Thoracic aorta (tissue), 2 donors: Measurements from ENCODE around the gene TUT1. TPM values are rescaled to one million over a fixed set of nuclear protein-coding genes. Genes with fewer than 3 reads are reported as not detected.

ENCODE experiments used
- ATAC-seq: fragments of 150-250 bp; one replicate; pipeline ENCODE4 v1.8.0; 2017; ENCODE audit warnings: low read depth; ENCODE audit not compliant: insufficient number of reproducible peaks, low FRiP score
- DNase-seq: peaks from one replicate; pipeline ENCODE4 v3.0.0-alpha.2; 2020; ENCODE audit warnings: low spot score
- H3K27ac ChIP-seq, 2 donors: fragments of 200-600 bp; sonication (generic); 1 replicate in 1 of 2; 2 replicates in 1 of 2; pipeline ENCODE4 v1.5.1; 2016; ENCODE audit warnings: mild to moderate bottlenecking in 2 of 2, moderate library complexity in 2 of 2
- H3K27me3 ChIP-seq: fragments of 200-600 bp; sonication (generic); replicated peaks from 2 replicates; pipeline ENCODE4 v1.6.0; 2016; ENCODE audit warnings: mild to moderate bottlenecking; ENCODE audit not compliant: insufficient read depth
- H3K36me3 ChIP-seq: fragments of 200-600 bp; sonication (generic); one replicate; pipeline ENCODE4 v1.5.1; 2016
- H3K4me1 ChIP-seq, 2 donors: fragments of 200-600 bp; sonication (generic); 1 replicate in 1 of 2; 2 replicates in 1 of 2; pipeline versions ENCODE4 v1.5.1 to v1.6.0; 2016; ENCODE audit warnings: low read depth in 2 of 2, mild to moderate bottlenecking in 1 of 2; ENCODE audit not compliant: control insufficient read depth in 1 of 2
- H3K4me3 ChIP-seq: fragments of 200-600 bp; sonication (generic); 2 replicates; pipeline ENCODE4 v1.5.1; 2016; ENCODE audit warnings: mild to moderate bottlenecking
- H3K9me3 ChIP-seq: fragments of 200-600 bp; sonication (generic); 2 replicates; pipeline ENCODE4 v1.5.1; 2016
- total RNA-seq, 2 donors: library from RNA; depleted of rRNA; stranded (reverse); fragments of >200 nt; gene quantifications; one replicate each; pipeline versions ENCODE4 v1.1.0 to v1.2.3, GENCODE V29; 2016
- TF ChIP-seq, protein P1 (sequence below): fragments of 200-600 bp; sonication (generic); IDR thresholded peaks from one replicate; pipeline ENCODE4 v1.5.1; 2019; ENCODE audit warnings: antibody characterized with exemption

TUT1 gene
- total RNA-seq, 2 donors from 2014 or later: 9.5 to 12.5 TPM

- H3K4me1 ChIP-seq: peaks cover 65 to 75% of the 10 kb centered on the region in 2 donors
- H3K9me3 ChIP-seq: no peaks in the 10 kb centered on the region
- H3K4me3 ChIP-seq: peak overlapping the region; percentile 57
- ATAC-seq: peak; percentile 58
- peaks cover 12% of the 10 kb centered on the region for H3K36me3 ChIP-seq
- peak overlapping the region; percentile 98 to 100 for H3K27ac ChIP-seq
- DNase-seq: peak; percentile 88
- no peaks in the 10 kb centered on the region for H3K27me3 ChIP-seq
- TF ChIP-seq, protein P1, sequence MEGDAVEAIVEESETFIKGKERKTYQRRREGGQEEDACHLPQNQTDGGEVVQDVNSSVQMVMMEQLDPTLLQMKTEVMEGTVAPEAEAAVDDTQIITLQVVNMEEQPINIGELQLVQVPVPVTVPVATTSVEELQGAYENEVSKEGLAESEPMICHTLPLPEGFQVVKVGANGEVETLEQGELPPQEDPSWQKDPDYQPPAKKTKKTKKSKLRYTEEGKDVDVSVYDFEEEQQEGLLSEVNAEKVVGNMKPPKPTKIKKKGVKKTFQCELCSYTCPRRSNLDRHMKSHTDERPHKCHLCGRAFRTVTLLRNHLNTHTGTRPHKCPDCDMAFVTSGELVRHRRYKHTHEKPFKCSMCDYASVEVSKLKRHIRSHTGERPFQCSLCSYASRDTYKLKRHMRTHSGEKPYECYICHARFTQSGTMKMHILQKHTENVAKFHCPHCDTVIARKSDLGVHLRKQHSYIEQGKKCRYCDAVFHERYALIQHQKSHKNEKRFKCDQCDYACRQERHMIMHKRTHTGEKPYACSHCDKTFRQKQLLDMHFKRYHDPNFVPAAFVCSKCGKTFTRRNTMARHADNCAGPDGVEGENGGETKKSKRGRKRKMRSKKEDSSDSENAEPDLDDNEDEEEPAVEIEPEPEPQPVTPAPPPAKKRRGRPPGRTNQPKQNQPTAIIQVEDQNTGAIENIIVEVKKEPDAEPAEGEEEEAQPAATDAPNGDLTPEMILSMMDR: no peak
Measured at GRCh38 chr11:62556108-62556874, 35.0 kb downstream of the TUT1 start.

DNA sequence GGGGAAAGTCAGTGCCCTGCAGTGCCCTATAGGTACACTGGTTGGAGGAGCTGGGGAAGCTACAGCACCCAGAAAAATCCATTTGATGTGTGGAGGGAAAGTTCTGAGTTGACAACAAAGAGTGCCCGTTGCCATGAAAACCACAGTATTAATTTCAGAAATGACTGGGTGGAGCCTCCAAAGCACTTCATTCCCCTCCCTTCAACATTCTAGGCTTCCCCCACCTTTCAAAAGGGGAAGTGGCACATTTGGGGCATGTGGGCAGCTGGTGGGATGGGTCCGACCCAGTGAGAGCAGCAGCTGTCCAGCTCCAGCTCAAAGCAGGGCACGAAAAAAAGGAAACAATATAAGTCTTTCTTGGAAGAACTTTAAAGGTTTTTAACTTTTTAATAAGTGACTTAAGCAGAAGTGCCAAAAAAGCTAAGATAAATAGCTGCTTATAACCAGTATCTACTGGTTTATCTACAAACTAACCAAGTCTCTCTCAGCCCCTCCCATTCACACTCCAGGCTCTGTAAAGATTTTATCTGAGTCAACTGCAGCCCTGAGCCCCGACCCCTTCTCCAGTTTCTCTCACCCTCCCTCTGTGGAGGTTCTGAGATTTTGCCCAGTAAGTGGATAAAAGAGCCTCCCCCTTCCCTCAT is 35.7 kb downstream of the TUT1 start:
- no peak for DNase-seq
- TF ChIP-seq, protein P1: no peak
- H3K4me1 ChIP-seq: peaks cover 61 to 76% of the 10 kb centered on the region in 2 donors
- H3K4me3 ChIP-seq: peak overlapping the region; percentile 57
- H3K27me3 ChIP-seq: no peaks in the 10 kb centered on the region
- ATAC-seq: no peak
- peak overlapping the region; percentile 98 to 100 for H3K27ac ChIP-seq
- peaks cover 12% of the 10 kb centered on the region for H3K36me3 ChIP-seq
- no peaks in the 10 kb centered on the region for H3K9me3 ChIP-seq

DNA sequence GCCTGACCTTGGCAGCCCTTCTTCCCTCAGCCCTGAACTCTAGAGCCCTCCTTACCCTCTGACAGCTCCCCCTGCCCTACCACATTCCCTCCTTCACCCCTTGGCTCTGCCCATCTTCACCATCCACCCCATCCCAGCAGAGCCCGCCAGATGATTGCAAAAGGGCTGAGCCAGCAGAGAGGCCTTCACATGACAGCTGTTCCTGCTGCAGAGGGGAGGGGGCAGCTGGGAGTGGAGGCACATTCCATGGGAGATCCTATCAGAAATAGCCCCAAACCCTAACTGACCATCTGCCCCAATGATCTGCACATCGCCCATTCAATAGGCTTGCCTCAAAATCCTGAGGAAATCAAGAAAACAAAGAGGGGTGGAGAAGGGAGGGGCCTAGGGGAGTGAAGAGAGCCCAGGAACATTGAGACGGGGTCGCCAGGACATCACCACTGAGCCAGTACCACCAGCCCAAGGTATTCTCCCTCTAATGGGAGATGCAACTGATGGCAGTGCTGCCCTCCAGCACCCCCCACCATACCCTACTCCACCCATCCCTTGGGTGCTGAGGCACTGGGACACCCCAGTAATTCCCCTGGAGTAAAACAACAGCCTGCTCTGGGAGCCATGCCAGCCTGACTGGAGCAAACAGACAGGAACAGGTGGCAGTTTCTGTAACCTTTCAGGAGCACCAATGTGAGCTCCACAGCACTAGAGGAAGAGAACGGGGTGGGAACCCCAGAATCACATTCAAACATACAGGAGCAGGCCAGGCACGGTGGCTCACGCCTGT is 36.7 kb downstream of the TUT1 start:
- DNase-seq: no peak
- TF ChIP-seq, protein P1: no peak
- H3K4me1 ChIP-seq: peaks cover 58 to 77% of the 10 kb centered on the region in 2 donors

DNA sequence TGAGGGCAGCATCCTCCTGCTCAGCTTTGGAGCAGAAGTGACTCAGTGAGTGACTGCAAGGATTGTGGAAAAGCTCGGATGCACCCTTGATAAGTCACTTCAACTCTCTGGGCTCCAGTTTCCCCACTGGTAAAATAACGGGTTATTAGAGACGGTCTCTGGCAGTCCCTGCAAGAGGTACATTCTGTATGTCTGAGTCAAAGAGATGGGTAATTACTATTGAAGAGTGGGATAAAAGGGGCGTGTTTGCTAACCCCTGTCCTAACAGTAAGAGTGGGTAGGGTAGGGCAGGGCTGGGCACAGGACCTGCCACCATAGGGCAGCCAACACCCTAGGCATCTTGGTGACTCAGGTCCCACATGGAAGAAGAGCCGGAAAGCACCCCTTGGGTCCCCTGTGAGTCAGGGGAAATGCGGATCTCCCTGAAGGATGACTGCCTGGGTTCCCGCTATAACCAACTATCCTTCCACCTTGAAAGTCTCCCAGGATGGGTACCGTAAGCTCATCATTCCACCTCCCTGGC is 37.4 kb downstream of the TUT1 start:
- peak; percentile 7 for ATAC-seq
- peak overlapping the region; percentile 98 to 100 for H3K27ac ChIP-seq
- no peaks in the 10 kb centered on the region for H3K27me3 ChIP-seq
- no peaks in the 10 kb centered on the region for H3K9me3 ChIP-seq
- DNase-seq: no peak
- H3K36me3 ChIP-seq: peaks cover 3% of the 10 kb centered on the region
- peak overlapping the region; percentile 70 for H3K4me3 ChIP-seq
- peaks cover 65 to 84% of the 10 kb centered on the region in 2 donors for H3K4me1 ChIP-seq
- TF ChIP-seq, protein P1: no peak

More for the DNA sequence above, 36.7 kb downstream of the TUT1 start:
- ATAC-seq: no peak
- H3K9me3 ChIP-seq: no peaks in the 10 kb centered on the region
- peaks cover 10% of the 10 kb centered on the region for H3K36me3 ChIP-seq
- no peak overlapping the region for H3K4me3 ChIP-seq
- peak overlapping the region; percentile 98 to 100 for H3K27ac ChIP-seq
- H3K27me3 ChIP-seq: no peaks in the 10 kb centered on the region
